ENCODE data around the gene KIF5B.

GRCh38 chr10:32068569-32068968, 12.3 kb upstream of the KIF5B start:
- TF ChIP-seq CTCF (conservative IDR thresholded peaks at IDR 0.05; ENCODE audit: low read length), result no peak
- no peak for TF ChIP-seq EZH2phosphoT487 (IDR thresholded peaks at IDR 0.05; ENCODE audit: borderline replicate concordance, low read depth, low read length)
